Natural killer cell treated with Interleukin-12 subunit alpha and Interleukin-12 subunit beta and Interleukin-15 and Interleukin-18, amount 100 ng/mL, for 72 hours (primary cell): Measurements from ENCODE around the gene PSORS1C2. TPM values are rescaled to one million over a fixed set of nuclear protein-coding genes. Genes with fewer than 3 reads are reported as not detected.
A peak's percentile ranks its signal among the peaks of the same experiment; 100 is the strongest.
"Not testable (repeated sequence)": the region's sequence is repeated elsewhere in the genome, so short reads cannot be mapped to it uniquely, and the experiment has no call there.

Experiments used
- ATAC-seq, 2 donors: fragments of 150-1000 bp; cut with Tn5 transposase in 1 of 2; sonication (Bioruptor Pico), chemical (Tn5 transposase) in 1 of 2; 2 replicates each; pipeline ENCODE4 v1.10.0; 2021
- DNase-seq: peaks from one replicate; pipeline ENCODE4 v3.0.0; 2022; ENCODE audit warnings: low spot score
- H3K27ac Mint-ChIP-seq, 2 donors: 1 replicate in 1 of 2; 2 replicates in 1 of 2; pipeline ENCODE4 v1.8.0; 2022; ENCODE audit warnings: mixed read lengths in 2 of 2, mild to moderate bottlenecking in 1 of 2, moderate library complexity in 1 of 2
- H3K27me3 Mint-ChIP-seq, 2 donors: 1 replicate in 1 of 2; 2 replicates in 1 of 2; pipeline ENCODE4 v1.8.0; 2022; ENCODE audit warnings: mixed read lengths in 2 of 2
- H3K36me3 Mint-ChIP-seq: one replicate; pipeline ENCODE4 v1.8.0; 2022; ENCODE audit warnings: mixed read lengths
- H3K4me1 Mint-ChIP-seq, 2 donors: 1 replicate in 1 of 2; 2 replicates in 1 of 2; pipeline ENCODE4 v1.8.0; 2022; ENCODE audit warnings: low read depth in 2 of 2, mixed read lengths in 2 of 2, mild to moderate bottlenecking in 1 of 2
- H3K4me3 Mint-ChIP-seq: one replicate; pipeline ENCODE4 v1.8.0; 2022; ENCODE audit warnings: mixed read lengths
- H3K9me3 Mint-ChIP-seq: 2 replicates; pipeline ENCODE4 v1.8.0; 2022; ENCODE audit warnings: mixed read lengths
- total RNA-seq, 2 donors: library from RNA; stranded (reverse); gene quantifications; one replicate each; pipeline ENCODE4 v1.2.3, GENCODE V29; 2022

The PSORS1C2 gene
- total RNA-seq, 2 donors from 2014 or later: not detected

- no peak overlapping the region for H3K4me3 Mint-ChIP-seq
- no peaks in the 10 kb centered on the region for H3K36me3 Mint-ChIP-seq
- no peaks in the 10 kb centered on the region for H3K9me3 Mint-ChIP-seq
- peaks cover 6 to 7% of the 10 kb centered on the region in 2 donors for H3K4me1 Mint-ChIP-seq
- no peak for ATAC-seq
- no peaks in the 10 kb centered on the region for H3K27me3 Mint-ChIP-seq
- DNase-seq: no peak
- H3K27ac Mint-ChIP-seq: no peak overlapping the region
Observed at GRCh38 chr6:31171931-31172905, 33.4 kb upstream of the PSORS1C2 start.

- H3K4me3 Mint-ChIP-seq: no peak overlapping the region
Observed at GRCh38 chr6:31170987-31171671, 32.3 kb upstream of the PSORS1C2 start.

GRCh38 chr6:31170600-31170881 lies 31.7 kb upstream of the PSORS1C2 start, which contains the start of gene POU5F1:
Gene POU5F1, minus strand, starts transcription at chr6:31170682. Its CDS starts 62 bp downstream, at chr6:31170620.
- no peaks in the 10 kb centered on the region for H3K36me3 Mint-ChIP-seq
- no peaks in the 10 kb centered on the region for H3K4me1 Mint-ChIP-seq
- DNase-seq (no peak), ATAC-seq (no peak)
- no peaks in the 10 kb centered on the region for H3K9me3 Mint-ChIP-seq
- no peaks in the 10 kb centered on the region for H3K27me3 Mint-ChIP-seq
- no peak within 1 kb of the TSS for H3K4me3 Mint-ChIP-seq
- H3K27ac Mint-ChIP-seq: no peak within 1 kb of the TSS

More at GRCh38 chr6:31170987-31171671, 32.3 kb upstream of the PSORS1C2 start:
- Mint-ChIP-seq H3K36me3 (no peaks in the 10 kb centered on the region), H3K27me3 (no peaks in the 10 kb centered on the region), H3K27ac (no peak overlapping the region), H3K4me1 (peaks cover 4 to 6% of the 10 kb centered on the region in 2 donors), H3K9me3 (no peaks in the 10 kb centered on the region)
- no peak for DNase-seq
- ATAC-seq: no peak

DNA sequence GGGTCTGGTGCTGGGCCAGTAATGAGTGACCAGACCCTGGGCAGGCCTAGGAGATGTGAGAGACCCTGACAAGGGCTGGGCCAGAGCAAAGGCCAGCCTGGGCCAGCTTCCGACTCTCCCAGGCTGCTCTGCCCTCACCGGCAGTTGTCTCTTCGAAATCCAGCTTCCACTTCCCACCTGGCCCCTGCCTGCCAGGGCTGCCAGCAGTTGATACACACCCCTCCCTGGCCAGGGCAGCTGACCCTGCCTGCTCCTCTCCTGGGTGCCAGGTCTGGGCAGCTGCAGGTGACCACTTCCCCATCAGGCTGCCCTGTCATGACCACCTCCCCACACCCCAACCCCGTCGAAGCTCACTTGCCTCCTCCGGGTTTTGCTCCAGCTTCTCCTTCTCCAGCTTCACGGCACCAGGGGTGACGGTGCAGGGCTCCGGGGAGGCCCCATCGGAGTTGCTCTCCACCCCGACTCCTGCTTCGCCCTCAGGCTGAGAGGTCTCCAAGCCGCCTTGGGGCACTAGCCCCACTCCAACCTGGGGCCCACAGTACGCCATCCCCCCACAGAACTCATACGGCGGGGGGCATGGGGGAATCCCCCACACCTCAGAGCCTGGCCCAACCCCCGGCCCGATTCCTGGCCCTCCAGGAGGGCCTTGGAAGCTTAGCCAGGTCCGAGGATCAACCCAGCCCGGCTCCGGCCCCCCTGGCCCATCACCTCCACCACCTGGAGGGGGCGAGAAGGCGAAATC lies 31.2 kb upstream of the PSORS1C2 start:
- not testable (repeated sequence) for H3K36me3 Mint-ChIP-seq, H3K27ac Mint-ChIP-seq, H3K4me3 Mint-ChIP-seq, H3K4me1 Mint-ChIP-seq, DNase-seq, H3K9me3 Mint-ChIP-seq, H3K27me3 Mint-ChIP-seq
- ATAC-seq: peak; percentile 15 to 20

GRCh38 chr6:31169123-31169857 lies 30.4 kb upstream of the PSORS1C2 start:
- H3K9me3 Mint-ChIP-seq: no peaks in the 10 kb centered on the region
- no peak for DNase-seq
- H3K4me1 Mint-ChIP-seq: no peaks in the 10 kb centered on the region
- no peaks in the 10 kb centered on the region for H3K27me3 Mint-ChIP-seq
- no peaks in the 10 kb centered on the region for H3K36me3 Mint-ChIP-seq
- H3K27ac Mint-ChIP-seq: no peak overlapping the region
- no peak for ATAC-seq
- no peak overlapping the region for H3K4me3 Mint-ChIP-seq

DNA sequence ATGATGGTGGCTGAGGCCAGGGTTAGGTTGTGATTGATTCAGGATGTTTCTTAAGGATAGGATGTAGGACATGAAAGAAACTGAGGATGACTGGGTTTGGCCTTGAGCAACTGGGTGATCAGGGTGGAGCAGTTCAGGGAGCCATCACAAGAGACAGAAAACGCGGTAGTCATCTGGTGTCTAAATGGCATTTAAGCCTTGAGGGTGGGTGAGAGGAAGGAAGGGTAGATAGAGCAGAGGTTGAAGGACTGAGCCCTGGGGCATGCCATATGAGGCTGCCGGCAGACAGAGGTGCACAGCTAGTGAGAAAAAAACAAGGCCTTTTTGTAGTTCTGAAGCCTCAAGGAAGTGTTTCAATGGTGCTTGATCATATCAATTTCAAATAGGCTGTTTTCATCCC lies 29.7 kb upstream of the PSORS1C2 start:
- ATAC-seq (no peak), DNase-seq (no peak)
- Mint-ChIP-seq H3K27me3 (no peaks in the 10 kb centered on the region), H3K36me3 (peaks cover under 1% of the 10 kb centered on the region), H3K27ac (no peak overlapping the region), H3K4me3 (no peak overlapping the region), H3K4me1 (no peaks in the 10 kb centered on the region), H3K9me3 (no peaks in the 10 kb centered on the region)

- ATAC-seq (no peak), DNase-seq (no peak)
- Mint-ChIP-seq H3K36me3 (peaks cover 9% of the 10 kb centered on the region), H3K4me3 (no peak overlapping the region), H3K27me3 (no peaks in the 10 kb centered on the region), H3K4me1 (peaks cover 0 to 2% of the 10 kb centered on the region in 2 donors), H3K9me3 (no peaks in the 10 kb centered on the region), H3K27ac (peak overlapping the region in 1 of 2 donors; percentile 19)
Observed at GRCh38 chr6:31165986-31166385, 27.1 kb upstream of the PSORS1C2 start.

DNA sequence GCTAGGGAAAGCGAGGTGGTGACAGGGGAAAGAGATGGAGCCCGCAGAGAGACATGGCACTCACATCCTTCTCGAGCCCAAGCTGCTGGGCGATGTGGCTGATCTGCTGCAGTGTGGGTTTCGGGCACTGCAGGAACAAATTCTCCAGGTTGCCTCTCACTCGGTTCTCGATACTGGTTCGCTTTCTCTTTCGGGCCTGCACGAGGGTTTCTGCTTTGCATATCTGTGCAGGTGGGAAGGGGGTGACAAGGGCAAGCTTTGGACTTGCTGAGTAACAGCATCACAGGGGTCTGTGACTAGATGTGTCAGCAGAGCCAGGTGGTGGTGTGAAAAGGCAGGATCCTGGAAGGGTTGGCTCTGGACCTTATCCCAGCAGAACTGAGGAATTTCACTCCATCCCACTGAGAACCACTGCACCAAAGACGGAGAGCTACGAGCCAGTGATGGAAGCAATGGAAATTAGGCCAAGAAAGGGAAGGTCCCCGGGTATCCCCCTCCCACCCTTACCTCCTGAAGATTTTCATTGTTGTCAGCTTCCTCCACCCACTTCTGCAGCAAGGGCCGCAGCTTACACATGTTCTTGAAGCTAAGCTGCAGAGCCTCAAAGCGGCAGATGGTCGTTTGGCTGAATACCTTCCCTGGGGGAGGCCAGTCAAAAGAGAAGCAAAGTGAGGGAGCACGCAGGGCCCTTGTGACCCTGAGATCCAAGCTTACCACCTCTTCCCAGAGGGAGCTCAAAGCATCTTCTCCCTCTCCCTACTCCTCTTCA lies 26.4 kb upstream of the PSORS1C2 start:
- H3K36me3 Mint-ChIP-seq, H3K27me3 Mint-ChIP-seq, H3K4me1 Mint-ChIP-seq, ATAC-seq, H3K27ac Mint-ChIP-seq, H3K4me3 Mint-ChIP-seq, H3K9me3 Mint-ChIP-seq, DNase-seq: not testable (repeated sequence)

DNA sequence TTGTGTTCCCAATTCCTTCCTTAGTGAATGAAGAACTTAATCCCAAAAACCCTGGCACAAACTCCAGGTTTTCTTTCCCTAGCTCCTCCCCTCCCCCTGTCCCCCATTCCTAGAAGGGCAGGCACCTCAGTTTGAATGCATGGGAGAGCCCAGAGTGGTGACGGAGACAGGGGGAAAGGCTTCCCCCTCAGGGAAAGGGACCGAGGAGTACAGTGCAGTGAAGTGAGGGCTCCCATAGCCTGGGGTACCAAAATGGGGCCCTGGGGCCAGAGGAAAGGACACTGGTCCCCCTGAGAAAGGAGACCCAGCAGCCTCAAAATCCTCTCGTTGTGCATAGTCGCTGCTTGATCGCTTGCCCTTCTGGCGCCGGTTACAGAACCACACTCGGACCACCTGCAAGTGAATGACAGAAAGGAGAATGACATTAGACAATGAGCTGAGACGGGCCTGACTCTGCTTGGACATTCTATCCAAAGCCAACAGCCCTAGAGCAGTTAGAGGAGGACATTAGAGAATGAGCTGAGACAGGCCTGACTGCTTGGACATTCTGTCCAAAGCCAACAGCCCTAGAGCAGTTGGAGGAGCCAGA lies 25.7 kb upstream of the PSORS1C2 start:
- H3K27ac Mint-ChIP-seq, ATAC-seq, DNase-seq, H3K9me3 Mint-ChIP-seq, H3K36me3 Mint-ChIP-seq, H3K4me1 Mint-ChIP-seq, H3K4me3 Mint-ChIP-seq, H3K27me3 Mint-ChIP-seq: not testable (repeated sequence)

GRCh38 chr6:31163922-31164321 lies 25.1 kb upstream of the PSORS1C2 start:
- Mint-ChIP-seq H3K4me1 (peaks cover 0 to 7% of the 10 kb centered on the region in 2 donors), H3K36me3 (peaks cover 9% of the 10 kb centered on the region), H3K9me3 (no peaks in the 10 kb centered on the region), H3K4me3 (no peak overlapping the region), H3K27me3 (no peaks in the 10 kb centered on the region), H3K27ac (no peak overlapping the region)
- DNase-seq: no peak
- no peak for ATAC-seq

DNA sequence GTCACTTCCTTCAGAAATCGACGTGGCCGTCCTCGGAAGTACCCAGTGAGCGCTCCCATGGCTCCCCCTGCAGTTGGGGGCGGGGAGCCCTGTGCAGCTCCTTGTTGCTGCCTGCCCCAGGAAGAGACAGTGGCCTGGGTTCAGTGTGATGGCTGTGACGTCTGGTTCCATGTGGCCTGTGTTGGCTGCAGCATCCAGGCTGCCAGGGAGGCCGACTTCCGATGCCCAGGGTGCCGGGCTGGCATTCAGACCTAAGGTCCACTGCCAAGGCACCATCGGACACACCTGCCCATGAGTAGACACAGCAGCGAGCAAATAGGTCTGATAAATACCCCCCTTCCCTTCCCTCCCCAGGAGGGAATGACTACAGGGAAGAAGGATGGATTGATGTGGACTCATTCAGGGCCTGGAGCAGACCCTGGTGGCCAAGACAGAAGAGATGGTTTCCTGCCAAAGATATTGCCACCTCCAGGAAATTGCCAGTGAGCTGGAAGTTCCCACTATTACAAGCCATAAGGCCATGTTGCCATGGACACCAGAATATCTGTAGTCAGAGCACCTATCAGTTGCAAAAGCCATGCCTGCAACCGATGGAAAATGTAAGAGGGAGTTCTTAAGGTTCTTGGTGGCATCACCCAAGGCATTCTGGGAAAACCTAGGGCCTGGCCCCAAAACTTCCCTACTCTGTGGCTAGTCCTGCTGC lies 23.7 kb upstream of the PSORS1C2 start:
- H3K27ac Mint-ChIP-seq: no peak overlapping the region
- no peak overlapping the region for H3K4me3 Mint-ChIP-seq
- H3K4me1 Mint-ChIP-seq: peaks cover 5 to 20% of the 10 kb centered on the region in 2 donors
- DNase-seq (no peak), ATAC-seq (no peak)
- no peaks in the 10 kb centered on the region for H3K27me3 Mint-ChIP-seq
- H3K9me3 Mint-ChIP-seq: no peaks in the 10 kb centered on the region
- peaks cover 9% of the 10 kb centered on the region for H3K36me3 Mint-ChIP-seq
